Measurements from ENCODE around the gene MAN1B1.
"Not testable (repeated sequence)": the region's sequence is repeated elsewhere in the genome, so short reads cannot be mapped to it uniquely, and the experiment has no call there.

The MAN1B1 gene

DNA sequence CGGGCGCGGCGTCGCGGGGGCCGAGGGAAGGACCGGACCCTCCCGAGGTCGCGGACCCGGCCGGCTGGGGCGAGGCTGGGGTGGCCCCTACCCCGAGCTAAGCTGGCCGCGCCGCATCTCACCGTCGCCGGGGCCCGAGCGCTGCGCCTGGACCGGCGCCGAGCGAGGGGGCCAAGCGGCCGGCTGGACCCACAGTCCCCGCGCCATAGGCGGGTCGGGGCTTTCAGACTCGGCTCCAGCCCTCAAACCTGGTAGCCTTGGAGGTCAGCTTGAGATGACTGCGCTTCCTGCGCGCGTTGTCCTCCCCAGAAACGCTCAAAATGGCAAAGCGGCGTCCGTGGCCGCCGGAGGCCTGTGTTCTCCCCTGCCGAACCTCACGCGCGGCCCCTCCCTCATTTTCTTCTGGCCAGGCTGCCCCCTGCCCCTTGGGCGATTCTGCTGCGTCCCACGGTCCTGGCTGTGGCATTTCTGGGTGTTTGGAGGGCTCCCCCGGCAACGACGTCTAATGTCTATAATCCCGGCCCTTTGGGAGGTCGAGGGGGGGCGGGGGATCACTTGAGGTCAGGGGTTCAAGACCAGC is 43.5 kb downstream of the MAN1B1 start:
- DNase-seq = no peak

DNA sequence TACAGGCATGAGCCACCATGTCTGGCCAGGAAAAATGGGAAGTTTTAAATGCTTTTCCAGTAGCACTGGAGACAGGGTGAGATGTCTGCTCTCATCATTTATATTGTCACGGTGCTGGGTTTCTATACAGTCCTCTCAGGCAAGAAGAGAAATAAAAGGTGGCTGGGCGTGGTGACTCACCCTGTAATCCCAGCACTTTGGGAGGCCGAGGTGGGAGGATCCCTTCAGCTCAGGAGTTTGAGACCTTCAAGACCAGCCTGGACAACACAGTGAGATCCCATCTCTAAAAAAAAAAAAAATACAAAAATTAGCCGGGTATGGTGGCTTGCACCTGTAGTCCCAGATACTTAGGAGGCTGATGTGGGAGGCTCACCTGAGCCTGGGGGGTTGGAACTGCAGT is 47.4 kb downstream of the MAN1B1 start:
- DNase-seq = no peak

DNA sequence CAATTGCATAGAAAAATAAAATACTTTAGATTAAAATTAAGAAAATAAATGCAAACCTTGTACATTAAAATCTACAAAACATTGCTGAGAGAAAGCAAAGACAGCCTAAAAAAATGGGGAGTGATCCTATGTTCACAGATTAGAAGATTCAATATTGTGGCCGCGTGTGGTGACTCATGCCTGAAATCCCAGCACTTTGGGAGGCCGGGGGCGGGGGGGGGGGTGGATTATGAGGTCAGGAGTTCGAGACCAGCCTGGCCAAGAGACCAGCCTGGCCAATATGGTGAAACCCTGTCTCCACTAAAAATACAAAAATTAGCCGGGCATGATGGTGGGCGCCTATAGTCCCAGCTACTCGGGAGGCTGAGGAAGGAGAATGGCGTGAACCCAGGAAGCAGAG is 48.4 kb downstream of the MAN1B1 start:
- not testable (repeated sequence) for DNase-seq

DNA sequence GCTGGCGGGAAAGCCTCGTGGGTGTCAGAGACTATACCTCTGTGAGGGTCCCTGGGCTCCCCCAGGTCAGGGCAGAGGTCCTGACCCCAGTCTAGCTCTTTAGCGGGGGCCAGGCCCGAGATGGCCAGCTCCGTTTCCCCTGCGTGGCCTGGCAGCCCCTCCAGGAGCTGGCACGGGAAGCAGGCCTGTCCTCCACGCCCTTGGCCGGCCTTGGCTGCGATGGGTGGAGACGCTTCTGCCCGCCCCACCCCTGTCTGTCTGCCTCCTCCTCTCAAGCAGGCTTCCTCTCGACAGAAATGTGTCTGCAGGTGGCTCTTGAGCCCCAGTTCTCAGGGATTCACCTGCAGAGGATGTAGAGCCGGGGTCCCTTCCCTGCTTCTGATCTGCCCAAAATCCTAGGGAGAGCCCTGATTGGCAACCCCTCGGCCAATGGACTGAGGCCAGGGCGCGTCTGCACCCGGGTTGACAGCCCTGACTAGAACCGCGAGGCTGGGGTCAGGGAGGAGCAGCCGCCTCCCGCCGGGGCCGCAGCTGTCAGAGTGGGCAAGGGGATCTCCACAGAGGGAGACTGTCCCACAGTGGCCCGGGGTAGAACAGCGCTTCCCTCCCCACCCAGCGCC is 49.6 kb downstream of the MAN1B1 start:
- no peak for DNase-seq

DNA sequence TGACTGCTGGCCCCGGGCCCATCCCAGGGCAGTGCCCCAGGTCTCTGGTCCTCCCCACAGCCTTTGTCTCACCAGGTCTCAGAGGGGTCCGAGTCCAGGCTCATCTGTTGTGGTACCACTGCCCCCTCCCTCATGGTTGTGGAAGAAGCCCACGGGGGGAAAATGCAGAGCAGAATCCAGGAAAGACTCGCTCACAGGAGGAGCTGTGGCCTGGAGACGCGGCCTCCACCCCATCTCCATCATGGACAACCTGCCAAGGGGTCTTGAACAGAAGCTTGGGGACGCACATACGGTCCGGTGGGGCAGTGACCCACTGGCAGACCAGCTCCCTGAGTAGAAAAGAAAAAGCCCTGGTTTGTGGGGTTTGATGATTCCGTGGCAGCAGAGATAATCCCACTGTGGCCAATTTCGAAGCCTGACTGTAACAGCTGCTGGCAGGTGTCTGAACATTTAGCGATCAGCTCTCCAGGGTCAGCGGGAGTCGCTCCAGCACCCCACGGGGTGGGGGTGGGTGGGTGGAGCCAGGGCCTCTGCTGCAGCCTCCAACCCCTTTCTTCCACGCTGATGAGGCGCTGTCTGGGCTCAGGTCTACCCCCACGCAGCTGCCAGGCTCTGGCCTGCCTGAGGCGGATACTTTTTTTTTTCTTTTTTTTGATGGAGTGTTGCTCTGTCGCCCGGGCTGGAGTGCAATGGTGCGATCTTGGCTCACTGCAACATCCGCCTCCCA is 50.3 kb downstream of the MAN1B1 start:
- DNase-seq = no peak

DNA sequence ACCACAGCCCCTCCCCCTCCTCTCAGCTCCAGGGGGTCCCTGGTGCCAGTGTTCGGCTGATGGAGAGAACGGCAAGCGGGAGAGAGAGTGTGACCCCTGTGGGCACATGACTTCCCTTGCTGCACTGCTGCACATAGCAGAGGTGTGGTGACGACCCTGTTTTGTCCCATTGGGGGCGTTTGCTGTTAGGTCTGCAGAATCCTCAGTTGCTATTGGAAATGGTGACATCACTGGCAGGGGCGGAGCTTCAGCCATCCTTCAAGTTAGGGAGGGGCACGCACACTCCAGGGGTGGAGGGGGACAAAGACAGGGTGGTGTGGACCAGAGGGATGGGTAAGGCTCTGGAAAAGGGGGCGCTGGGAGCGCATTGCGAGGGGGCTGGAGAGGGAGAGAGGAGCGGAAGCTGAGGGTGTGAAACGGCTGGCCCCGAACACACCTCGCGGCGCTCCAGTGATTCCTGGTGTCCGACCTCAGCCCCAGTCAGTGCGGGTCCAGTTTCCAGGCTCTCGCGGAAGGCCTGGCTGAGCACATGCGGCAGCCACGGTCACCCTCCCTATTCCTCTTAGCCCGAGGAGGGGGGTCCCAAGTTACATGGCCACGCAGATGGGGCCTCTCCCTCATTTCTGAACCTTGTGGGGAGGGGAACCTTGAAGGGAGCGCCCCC is 51.4 kb downstream of the MAN1B1 start:
- no peak for DNase-seq

DNA sequence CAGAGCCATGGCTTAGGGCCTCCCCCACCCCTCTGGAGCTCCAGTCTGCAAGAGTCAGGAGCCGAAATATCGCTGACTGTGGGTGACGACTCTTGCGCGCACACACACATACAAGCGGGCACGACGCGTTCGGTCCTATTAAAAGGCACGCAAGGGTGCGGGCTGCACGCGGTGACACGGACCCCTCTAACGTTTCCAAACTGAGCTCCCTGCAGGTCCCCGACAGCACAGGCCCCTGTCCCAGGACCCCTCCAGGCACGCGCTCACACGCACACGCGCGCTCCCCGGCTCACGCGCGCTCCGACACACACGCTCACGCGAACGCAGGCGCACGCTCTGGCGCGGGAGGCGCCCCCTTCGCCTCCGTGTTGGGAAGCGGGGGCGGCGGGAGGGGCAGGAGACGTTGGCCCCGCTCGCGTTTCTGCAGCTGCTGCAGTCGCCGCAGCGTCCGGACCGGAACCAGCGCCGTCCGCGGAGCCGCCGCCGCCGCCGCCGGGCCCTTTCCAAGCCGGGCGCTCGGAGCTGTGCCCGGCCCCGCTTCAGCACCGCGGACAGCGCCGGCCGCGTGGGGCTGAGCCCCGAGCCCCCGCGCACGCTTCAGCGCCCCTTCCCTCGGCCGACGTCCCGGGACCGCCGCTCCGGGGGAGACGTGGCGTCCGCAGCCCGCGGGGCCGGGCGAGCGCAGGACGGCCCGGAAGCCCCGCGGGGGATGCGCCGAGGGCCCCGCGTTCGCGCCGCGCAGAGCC is 52.1 kb downstream of the MAN1B1 start, which contains the start of gene GRIN1:
TSS of gene GRIN1 (plus strand) at position 433 of the 746 bp plus-strand sequence. CDS start 333 bp downstream, outside the sequence.
- DNase-seq = no peak

DNA sequence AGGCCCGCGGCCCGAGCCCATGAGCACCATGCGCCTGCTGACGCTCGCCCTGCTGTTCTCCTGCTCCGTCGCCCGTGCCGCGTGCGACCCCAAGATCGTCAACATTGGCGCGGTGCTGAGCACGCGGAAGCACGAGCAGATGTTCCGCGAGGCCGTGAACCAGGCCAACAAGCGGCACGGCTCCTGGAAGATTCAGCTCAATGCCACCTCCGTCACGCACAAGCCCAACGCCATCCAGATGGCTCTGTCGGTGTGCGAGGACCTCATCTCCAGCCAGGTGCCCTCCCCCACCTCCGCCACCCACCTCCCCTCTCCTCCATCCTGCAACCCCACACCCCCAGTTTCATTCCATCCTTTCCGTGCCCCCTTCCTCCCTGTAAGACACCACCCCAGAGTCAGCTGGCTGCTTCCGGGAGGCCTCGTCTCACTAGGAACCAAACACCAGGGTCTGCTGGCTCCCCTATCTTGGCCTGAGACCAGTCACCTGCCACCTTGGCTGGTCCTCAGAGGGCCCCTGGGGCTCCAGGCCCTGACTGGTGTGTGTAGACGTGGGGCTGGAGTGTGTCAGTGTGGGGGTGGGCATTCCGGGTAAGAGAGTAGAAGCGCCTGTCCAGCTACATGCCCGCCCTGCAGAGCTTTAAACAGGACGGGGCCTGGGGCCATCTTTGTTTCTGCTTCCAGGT is 52.8 kb downstream of the MAN1B1 start:
- no peak for DNase-seq

DNA sequence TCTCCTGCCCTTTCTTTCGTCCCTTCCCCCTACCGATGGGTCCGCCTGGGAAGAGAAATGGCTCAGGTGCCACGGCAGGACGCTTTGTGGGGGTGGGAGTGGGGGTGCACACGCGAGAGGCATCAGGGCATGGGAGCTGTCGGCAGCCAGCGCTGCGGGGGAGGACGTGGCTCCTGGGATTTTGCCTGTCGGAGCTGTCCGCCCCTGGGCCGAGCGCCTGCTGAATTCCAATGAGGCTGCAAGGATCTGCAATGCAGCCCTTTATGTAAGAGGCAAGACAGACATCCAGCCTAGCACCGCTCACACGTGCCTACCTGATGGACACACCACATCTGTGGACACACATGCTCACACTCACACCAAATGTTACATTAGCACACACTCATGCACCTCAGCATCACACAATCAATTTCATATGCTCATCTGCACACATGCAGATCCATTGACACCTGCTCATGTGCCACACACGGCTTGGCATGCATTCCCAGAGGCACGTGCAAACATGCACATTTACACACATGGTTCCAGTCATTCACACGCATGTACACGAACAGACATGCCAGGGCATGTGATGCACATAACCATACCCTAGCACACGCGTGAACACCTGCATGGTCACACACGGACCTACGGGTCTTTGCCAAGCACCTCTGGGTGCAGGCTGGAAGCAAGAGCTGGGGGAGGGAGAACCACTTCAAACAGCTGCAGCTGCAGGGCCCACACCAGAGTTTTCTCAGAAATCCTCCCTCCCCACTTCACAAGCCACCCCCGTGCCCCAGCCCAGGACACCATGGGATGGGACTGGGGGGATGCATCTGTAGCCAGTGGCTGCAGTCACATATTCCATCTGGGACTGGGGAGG is 53.6 kb downstream of the MAN1B1 start:
- DNase-seq = no peak

DNA sequence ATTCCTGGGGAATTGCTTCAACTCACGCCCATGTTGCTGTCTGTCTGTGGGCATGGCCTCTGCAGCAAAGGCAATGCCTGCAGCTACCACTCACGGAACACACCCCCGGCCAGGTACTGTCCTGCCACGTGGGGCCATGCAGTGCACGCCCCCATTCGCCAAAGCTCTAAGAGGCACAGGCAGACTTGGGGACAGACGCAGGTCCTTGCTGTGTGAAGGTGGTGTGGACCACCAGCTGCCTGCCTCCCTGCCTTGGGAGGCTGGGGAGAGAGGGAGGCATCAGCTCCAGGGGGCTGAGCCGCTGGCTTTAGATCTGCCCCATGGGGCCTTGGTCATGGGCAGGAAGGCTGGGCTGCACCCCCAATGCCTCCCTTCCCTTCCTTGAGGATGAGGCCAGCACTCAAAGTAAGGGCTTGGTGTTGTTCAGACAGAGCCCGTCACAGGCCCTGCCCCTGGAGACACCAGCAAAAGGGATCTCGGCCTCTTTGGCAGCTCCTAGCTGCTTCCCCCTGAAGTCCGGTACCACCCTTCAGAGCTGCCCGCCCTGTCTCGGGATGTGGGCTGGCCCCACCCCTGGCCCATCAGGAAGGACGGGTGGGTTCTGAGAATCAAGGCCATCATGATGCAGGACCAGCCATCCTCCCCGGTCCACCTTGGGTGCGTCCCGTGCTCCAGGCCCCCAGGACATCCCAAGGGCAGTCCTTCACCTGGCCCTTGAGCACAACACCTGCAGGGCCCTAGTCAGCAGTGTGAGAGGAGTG is 54.4 kb downstream of the MAN1B1 start:
- DNase-seq = no peak

DNA sequence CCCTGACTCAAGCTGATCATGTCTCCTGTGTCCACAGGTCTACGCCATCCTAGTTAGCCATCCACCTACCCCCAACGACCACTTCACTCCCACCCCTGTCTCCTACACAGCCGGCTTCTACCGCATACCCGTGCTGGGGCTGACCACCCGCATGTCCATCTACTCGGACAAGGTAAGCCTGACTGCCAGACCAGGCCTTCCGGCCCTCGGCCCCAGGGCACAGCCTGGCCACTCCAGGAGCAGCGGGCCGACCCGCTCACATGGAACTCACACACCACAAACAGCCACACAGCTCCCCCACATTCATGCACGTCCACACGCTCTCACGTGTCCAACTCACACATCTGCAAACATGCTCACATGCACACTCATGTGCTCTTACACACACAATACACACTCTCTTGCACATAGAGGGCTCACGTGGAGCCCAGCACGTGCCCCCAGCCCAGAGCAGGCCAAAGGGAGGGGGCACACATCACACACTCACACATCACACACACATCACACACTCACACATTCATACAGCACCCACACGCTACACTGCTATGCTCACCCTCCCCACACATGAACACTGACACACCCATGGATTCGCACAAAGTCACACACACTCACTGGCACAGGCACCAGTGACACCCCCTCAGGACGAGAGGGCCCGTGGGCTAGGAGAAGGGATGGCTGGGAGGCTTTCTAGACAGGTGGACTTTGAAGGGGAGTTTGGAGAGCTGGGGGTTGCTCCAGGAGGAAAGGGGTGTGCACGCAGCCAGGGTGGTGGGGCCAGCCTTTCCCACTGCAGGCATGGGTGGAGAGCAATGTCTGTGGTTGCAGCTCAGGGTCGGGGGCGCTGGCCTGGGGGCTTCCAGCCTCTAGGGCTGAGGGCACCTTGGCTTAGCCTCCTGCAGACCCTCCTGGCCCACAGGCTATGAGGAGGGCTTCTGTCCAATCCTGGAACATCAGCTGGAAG is 55.5 kb downstream of the MAN1B1 start:
- no peak for DNase-seq

DNA sequence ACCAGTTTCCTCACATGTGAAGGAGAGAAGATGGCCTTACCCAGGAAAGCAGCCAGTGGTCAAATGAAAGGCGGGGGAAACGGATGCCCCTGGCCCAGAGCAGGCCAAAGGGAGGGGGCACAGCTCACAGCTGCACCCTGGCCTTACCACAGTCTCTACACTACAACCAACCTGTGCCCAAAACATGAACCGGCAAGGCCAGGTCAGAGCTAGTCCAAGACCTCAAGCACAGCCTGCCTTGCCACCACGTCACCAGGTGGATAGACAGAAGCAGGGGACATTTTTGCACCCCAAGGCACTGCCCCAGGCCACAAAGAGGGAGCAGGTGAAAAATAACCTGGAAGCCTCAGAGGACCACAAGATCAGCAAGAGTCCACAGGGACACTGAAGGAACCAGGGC is 56.7 kb downstream of the MAN1B1 start:
- DNase-seq = no peak

DNA sequence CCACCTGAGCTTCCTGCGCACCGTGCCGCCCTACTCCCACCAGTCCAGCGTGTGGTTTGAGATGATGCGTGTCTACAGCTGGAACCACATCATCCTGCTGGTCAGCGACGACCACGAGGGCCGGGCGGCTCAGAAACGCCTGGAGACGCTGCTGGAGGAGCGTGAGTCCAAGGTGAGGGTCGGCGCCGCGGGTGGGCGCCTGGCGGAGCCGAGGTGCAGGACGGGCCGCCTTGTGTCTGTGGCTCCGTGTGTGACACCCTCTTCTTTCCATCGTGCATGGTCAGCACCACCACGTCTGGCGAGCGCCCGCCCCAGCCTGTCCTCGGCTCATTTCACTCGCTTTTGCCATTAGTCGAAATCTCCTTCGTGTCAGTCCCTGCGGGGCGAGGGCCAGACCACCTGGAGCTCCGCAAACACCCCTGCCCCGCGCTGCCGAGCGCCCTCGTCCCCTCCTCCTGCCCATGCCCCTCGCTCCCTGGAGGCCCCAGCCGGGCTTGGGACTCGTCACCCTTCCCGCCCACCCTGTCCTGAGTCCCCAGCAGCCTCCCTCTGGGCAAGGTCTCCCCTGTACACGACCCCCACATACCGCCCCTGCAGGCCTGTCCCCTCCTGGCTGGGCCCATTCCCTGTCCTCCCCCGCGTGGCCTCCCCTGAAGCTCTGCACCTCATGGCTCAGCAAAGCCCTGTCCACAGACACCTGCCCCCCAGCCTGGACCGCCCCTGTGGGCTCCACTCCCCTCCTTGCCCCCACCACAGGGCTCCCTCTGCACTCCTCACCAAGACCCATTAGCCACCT is 59.1 kb downstream of the MAN1B1 start:
- no peak for DNase-seq

DNA sequence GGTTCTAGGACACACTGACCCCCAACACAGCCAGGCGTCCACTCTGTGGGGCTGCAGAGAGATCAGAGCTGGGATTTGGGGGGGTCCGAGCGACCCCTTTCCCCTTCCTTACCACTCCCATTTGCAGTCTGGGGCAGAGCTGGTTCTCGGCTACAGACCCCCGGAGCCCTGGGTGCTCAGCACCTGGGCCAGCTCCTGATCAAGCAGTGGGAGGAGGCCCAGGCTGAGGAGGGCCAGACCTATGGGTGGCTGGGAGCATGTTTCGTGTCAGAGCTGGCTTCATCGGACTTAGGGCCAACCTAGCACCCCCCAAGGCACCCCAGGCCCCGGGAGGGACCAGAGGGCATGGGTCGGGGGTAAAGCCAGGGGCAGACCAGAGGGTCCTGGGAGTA is 59.7 kb downstream of the MAN1B1 start:
- DNase-seq = no peak

DNA sequence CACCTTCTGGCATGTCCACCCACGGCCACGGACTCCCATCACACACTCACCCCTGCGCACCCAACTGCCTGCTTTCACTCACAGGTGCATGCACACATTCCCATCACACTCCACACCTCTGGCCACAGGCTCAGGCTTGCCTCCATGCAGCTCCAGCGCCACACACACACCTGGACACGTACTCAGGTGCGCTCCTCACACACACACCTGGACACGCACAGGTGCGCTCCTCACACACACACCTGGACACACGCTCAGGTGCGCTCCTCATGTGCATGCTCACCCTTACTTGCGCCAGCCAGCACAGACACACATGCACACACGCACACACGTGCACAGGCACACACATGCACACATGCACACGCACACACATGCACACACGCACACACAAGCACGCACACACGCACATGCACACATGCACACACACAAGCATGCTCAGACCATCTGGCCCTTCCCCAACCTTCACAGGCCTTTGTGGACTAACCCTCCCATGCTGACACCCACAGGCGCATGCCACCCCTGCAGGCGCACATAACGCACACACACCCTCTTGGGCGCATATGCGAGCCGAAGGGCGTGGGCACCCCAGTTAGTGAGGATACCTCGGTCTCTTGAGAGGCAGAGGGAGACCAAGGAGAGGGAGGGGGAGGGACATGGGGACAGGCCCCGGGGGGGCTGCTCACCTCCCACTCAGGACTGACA is 60.5 kb downstream of the MAN1B1 start:
- DNase-seq = no peak

DNA sequence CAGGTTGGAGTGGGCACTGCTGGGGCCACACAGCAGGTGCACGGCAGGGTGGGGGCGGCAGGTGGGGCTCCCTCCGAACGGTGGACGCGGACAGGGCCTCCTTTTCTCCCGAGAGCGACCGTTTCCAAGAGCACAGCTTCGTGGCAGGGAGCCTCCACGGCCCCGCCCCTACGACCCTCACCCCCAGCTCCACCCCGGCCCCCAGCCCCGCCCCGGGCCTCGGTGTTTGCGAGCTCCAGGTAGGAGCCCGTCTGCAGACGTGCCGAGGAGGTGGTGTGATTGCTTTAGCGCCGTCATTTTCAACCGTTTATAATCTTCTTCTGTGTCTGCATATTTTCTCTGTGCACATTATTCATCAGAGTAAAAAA is 61.0 kb downstream of the MAN1B1 start:
- no peak for DNase-seq

DNA sequence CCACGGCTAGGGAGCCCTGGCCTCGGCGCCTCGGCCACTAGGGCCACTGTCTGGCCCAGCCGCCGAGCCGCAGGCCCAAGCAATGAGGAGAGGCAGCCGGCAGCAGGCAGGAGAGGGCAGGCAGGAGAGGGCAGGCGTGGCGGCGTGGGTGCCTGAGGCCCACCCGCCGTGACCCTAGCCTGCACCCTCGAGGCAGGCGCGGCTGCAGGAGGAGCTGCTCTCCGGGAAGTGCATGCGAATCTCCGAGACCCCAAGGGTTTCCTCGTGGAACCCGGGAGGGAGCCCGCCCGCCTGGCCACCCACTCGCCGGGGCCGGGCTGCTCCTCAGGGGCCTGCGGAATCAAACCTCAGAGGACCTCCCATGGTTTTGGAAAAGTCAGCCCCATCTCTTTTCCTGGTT is 61.5 kb downstream of the MAN1B1 start:
- DNase-seq = no peak

DNA sequence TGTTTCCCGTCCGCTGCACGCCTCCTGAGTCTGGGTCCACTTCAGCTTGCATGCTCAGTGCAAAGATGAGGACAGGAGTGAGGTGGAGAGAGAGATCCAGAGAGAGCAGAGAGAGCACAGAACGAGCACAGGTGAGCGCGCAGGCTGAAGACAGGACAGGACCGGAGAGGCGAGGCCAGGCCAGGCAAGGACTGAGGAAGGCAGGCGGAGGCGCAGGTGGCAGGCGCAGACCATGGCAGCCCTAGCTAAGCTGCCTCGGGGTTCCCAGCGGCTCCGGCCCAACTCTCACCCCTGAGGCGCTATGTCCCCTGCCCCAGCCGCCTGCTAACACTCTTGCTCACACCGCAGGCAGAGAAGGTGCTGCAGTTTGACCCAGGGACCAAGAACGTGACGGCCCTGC is 61.9 kb downstream of the MAN1B1 start:
- no peak for DNase-seq

Measured in femur (tissue), 1 donor.